Stimulated activated CD4-positive, alpha-beta T cell treated with anti-CD3 and anti-CD28 coated beads, Interleukin-4, amount 100 ng/mL, for 4 hours (primary cell): ENCODE data around the gene SCAND1.
"Not testable (repeated sequence)": the region's sequence is repeated elsewhere in the genome, so short reads cannot be mapped to it uniquely, and the experiment has no call there.

ENCODE experiments used
- DNase-seq, 2 experiments: peaks; one replicate each; pipeline ENCODE4 v3.0.0-alpha.2; 2020

Gene SCAND1

DNA sequence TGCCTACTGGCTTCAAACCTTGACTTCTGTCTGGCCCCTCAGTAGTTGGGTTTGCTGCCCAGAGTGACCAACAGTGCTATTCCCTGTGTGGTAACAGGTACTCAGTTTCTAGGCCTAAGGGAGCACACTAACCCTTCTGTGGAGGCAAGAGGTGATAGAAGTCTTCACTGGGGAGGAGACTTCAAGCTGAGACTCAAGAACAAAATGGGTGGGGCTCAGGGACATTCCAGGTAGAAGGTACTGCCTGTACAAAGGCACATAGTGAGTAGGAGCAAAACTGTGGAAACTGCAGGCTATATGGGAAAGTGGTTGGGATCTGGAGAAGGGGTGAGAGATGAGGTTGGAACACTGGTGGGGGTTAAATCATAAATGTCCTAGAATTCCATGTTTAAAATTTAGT is 2.3 kb upstream of the SCAND1 start:
- DNase-seq = no peak

DNA sequence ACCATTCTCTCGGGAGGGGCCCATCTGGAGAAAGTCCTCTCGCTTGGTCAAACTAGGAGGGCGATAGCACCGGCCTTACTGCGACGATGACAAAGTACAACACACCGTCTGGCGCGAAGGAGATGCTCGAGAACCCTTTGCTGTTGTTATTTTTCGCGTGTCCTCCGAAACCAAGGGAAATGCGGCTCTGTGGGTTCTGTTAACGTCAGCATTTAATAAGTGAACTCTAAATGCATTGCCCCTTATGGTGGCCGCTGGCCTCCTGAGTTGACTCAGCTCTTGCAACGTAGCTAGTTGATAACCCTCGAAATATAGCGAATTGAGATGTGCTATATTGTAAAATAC is 577 bp upstream of the SCAND1 start:
- DNase-seq = peak in 1 of 2 experiments; percentile 17

DNA sequence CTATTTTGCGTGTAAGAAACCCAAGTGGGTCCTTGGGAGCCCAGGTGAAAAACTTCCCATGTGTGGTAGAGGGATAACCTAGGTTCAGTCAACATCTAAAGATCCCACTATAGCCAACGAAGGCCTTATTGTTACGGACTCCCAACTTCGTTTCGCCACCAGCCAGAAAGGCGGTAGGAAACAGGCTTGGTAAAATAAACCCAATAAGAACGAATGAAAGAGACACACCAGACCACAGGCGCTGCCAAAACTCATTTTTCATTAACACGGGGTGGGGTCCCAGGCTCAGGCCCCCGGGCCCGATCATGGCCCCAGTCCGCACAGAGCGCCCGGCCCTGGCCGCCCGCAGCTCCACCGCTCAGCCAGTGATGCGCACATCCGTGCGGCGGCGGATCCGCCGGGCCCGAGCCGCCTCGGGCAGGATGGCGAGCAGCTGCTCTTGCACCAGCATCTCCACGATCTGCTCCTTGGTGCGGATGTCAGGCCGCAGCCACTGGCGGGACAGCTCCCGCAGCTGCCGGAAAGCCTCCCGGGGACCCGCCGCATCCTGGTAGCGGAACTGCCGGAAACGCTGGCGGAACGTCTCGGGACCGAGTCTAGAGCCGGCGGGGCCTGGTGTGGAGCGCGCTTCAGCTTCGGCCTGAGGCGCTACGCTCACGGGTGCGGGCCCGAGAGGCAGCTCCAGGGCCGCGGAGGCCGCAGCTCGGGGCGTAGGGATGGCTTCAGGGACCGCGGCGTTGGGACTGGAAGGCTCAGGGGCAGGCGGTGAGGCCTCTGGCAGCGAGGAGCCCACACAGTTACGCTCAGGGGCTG is 709 bp downstream of the SCAND1 start:
- peak; percentile 53 for DNase-seq

DNA sequence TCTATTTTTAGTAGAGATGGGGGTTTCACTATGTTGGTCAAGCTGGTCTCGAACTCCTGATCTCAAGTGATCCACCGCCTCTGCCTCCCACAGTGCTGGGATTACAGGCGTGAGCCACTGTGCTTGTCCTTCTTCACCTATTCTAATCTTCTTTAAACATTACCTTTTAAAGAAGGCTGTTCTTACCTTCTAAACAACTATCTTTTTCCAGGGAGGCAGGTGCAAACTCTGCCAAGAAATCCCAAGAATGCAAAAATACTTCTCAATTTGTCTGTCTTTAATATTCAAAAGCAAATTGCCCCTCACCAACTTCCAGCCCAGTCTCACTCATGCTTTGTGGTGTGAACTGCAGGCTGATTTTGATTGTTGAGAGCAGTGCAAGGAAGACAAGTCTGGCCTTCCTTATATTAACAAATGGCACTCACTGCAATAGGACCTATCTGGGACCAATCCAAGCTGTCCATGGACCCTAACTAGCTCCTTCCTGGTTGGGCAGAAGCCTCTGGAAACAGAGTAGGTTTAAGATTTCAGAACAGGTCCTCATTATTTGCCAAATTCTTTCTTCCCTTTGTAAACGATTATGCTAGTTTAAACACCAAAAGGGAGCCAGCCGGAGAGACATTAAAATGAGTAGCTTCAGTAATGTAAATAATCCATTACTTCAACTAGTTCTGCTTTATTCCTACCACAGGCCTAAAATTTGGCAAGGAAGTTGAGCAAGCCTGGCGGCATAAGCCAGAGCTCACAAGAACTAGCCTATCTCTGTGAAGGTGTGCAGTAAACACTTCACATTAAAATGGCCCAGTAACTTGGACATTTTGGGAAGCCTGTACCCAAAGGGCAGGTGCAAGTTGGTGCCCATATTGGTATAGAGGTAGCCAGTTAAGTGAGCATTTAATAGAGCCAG is 1.6 kb downstream of the SCAND1 start:
- DNase-seq = no peak

DNA sequence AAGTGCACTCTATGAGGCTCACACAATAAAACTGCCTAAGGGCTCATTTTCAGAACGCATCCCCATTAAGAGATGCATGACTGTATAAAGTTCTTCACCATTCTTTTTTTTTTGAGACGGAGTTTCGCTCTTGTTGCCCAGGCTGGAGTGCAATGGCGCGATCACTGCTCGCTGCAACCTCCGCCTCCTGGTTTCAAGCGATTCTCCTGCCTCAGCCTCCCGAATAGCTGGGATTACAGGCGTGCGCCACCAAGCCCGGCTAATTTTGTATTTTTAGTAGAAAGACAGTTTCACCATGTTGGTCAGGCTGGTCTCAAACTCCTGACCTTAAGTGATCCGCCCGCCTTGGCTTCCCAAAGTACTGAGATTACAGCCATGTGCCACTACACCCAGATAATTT is 2.2 kb downstream of the SCAND1 start:
- DNase-seq = not testable (repeated sequence)

DNA sequence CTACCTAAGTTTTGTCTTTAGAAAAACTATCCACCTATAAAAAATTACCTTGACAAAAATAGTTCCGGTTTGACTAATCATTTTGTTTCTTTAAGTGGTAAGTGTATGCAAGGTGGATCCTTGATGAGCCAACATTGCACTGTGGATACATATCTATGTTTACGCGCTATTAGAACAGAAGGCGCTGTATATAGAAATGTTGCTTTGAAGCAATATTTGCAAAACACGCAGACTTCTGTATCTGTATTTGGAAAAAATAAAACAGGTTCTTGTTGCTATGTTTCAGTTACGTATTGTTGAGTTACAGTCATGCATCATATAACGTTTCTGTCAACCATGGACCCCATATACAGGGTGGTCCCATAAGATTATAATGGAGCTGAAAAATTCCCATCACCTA is 4.2 kb downstream of the SCAND1 start:
- no peak for DNase-seq

DNA sequence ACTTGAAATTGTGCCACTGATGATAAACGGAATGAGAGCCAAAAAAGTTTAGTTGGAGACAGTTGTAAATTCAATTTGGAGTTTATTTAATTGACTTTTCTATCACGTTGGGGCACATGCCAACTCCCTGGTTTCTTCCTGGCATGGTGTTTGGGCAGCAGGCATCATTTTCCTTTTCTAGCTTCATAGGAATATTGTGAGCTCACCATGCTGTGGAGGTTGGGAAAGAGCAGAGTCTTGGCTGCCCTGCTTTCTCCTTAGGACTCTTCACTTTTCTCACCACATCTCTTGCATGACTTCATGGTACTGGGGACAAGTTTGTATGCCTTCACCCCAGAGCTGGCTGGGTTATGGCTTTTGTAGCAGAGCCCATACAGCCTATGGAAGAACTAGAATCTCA is 6.4 kb downstream of the SCAND1 start:
- DNase-seq = no peak

DNA sequence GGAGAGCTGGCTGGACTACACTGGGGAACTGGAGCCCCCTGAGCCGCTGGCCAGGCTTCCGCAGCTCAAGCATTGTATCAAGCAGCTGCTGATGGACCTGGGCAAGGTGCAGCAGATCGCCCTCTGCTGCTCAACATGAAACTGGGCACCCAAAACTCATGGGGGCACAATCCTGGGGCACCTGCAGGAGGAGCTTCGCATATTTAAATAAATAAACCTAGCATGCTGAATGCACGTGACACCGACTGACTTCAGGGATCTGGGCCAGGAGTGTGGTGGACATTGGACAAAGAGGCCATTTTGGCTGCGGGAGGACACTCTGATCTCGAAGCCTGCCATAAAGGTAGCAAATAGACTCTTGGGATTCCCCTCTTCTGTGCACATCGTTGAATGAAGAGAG is 6.8 kb downstream of the SCAND1 start:
- peak; percentile 6 to 11 for DNase-seq

DNA sequence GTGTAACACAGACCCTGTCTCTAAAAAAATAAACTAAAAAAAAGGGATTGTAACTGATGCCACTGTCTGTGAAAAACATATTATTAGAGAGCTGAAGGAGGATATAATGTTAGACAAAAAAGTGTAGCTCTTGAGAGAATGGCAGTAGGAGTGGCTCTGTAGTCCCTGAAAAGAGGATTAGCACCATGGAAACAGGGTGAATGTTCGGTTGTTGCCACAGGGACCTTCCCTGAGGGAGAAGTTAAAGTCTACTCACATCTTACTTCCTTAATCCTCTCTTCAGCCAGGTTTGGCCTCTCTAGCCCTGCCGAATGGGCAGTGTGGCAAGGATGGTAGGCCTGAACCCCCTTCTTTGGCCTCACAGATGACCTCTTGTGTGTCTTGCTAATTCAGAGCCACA is 12.1 kb downstream of the SCAND1 start:
- DNase-seq = no peak

DNA sequence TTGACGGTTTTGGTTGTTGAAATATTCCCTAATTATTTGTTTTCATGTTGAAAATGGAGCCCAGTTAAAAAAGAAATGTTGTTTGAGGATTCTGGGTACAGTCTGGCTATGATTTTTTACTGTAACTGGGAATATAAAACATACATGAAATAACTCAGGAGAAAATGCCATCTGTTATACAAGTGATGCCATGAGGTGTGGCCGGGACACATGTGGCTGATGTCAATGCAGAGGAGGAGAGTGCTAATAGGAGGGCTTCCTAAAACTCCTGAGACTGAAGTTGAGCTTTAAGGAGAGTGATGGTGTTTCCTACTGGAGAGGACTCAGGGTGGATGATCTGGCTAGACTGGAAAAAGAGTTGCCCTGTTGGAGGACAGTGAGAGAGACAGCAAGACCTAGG is 12.7 kb downstream of the SCAND1 start:
- no peak for DNase-seq

DNA sequence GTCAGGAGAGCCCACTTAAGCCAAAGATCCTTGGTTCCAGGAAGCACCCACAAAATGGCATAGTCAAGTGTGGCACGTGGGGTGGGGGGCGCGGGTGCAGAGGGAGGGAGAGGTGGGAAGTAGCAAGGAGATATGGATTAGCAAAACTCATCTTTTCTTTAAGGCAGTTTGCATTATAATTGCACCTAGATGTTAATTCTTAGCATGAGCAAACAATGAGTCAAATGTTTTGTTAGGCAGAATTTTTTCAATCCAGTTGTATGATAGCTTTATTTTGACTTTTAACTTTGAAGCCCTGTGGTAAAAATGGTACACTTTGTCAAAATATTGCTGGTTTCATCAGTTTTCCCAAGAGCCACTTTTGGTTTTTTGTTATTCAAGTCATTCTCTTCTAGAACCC is 15.0 kb downstream of the SCAND1 start:
- no peak for DNase-seq

DNA sequence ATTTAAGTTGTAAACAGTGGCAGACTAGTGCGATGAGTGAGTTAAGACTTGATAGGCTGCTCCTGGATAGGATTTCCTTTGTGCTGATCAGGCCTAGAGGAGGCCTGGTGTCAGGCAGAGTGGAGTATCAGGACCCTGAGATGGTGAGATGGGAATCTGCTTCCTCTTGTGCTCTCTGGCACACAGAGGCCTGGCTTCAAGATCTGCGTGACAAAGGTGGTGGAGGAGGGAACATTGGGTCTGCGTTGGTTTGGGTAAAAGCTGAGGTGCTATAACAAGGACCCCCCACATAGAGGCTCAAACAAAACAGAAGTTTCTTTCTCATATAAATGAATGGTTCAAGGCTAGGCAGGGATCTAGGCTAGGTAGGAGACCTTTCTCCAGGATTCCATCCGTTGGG is 20.3 kb downstream of the SCAND1 start:
- DNase-seq = no peak

DNA sequence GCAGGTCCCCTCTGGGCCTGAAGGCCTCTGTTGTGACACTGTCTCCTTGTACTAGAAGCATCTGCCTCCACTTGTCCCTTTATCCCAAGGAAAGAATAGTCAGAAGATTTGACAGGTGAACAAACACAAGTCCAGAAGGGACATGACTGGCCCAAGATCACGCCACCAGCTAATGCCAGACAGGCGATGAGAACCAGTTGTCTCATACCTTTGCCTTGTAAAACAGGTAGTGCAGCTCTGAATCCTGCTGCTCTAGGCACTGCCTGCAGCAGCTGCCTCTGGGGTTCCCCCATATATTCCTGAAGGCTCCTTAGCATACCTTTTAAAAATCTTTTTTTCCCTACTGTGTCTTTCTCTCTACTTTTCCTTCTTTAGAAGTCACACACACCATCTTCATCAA is 25.0 kb downstream of the SCAND1 start:
- no peak for DNase-seq

DNA sequence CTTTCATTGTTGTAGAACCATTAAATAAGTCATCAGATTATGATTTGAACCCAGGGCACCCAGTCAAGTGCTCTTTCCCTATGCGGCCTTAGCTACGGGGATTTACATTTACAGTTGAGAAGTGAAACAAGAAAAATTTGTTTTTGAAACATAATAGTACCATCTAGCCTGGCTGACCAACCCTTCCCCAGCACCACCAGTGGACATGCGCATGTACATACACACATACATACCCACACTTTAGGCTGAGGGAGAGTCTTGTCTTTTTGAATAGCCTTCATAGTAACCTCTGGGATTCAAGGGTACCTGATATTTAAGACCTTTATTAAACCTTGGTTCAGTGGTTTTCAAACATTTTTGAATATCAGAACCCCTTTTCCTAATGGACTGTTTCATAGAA is 33.8 kb downstream of the SCAND1 start:
- DNase-seq = no peak

DNA sequence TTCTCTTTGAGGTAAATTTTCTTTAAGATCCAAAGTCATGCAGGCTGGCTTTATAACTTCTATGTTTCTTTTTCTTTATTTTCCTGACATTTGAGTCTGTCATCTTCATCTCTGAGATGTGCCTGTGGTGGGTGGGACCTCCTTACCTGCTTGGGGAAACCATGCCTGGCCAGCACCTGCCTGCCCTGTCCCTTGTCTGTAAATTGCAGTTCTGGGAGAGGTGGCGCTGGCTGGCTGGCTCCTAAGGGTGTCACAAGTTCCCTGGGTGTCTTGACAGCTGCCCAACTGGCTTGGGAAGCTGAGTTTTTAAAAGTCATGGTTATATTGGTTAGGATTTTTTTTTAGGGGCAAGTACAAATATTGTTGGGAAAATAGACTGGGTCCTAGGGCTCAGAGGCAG is 36.3 kb downstream of the SCAND1 start:
- DNase-seq = no peak

DNA sequence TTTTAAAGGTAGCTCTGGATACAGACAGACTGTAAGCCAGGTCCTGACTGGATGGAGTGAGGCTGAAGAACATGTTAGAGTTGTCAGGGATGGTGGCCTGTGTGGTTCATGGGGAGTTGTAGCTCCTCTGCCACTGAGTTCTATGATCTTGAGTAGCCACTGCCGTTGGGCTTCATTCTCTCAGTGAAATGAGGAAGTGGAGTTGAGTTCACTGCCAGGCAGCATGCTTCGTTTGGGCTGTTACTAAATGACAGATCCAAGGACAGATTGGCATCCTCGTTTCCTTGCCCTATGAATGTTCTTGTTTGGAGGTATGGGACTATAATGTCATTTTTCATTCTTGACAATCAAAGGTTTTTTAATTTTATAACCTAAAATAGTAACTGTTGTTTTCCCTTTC is 37.2 kb downstream of the SCAND1 start:
- no peak for DNase-seq

DNA sequence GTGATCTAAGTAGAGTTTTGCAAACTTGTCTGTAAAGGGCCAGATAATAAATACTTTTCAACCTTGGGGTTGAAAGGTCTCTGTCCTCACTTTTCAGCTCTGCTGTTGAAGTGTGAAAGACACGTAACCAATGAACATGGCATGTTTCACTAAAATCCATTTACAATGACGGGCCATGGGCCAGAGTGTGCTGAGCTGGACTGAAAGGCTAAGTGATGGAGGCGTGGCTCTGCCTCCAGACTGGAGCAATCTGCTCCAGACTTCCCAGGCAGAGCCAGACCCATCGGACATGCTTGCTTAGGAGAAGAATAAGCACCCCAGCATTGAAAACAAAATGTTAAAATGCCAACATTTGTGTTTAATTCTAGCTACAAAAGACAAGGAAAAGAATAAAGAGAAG is 41.4 kb downstream of the SCAND1 start:
- DNase-seq = no peak

DNA sequence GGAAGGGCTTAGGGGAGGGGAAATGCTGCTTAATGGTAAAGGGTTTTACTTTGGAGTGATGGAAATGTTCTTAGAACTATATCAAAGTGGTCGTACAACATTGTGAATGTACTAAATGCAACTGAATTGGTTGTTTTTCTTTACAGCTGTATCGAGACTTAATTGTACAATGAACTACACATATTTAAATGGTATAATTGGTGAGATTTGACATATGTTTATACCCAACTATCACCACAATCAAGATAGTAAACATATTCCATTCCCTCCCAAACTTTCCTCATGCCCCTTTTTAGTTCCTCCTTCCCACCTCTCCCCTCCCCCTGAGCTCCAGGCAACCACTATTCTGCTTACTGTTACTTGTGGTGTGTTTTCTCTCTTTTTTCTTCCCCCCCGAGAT is 44.0 kb downstream of the SCAND1 start:
- DNase-seq = no peak

DNA sequence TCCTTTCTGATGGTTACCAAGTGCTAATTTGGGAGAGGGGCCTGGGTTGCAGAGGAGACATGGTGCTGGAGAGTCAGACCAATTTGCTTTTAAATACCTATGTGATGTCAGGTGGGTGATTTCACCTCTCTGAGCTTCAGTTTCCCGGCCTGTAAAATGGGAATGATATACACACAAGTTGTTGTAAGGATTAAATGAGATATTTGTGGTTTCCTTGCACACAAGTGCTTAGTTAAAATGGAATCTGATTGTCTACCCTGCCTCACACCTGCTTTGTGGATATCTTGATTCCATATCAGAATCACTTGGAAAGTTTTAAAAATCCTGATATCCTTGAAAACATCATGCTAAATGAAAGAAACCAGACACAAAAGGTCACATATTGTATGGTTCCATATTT is 44.5 kb downstream of the SCAND1 start:
- DNase-seq = no peak

DNA sequence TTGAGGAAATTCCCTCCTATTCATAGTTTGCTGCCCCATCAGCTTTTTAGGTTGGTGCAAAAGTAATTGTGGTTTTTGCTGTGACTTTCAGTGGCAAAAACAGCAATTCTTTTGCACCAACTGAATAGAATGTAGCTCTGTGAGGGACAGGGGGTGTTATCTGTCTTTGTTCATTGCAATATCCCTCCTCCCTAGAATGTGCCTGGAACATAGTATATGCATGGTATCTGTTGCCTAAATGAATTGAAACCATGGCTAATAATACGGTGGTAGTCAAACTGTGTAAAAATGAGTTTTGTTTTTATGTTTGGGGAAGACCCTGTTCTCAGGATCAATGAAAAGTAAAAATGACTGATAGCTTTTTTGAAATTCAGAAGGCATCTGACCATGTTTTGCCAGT is 45.1 kb downstream of the SCAND1 start:
- no peak for DNase-seq

DNA sequence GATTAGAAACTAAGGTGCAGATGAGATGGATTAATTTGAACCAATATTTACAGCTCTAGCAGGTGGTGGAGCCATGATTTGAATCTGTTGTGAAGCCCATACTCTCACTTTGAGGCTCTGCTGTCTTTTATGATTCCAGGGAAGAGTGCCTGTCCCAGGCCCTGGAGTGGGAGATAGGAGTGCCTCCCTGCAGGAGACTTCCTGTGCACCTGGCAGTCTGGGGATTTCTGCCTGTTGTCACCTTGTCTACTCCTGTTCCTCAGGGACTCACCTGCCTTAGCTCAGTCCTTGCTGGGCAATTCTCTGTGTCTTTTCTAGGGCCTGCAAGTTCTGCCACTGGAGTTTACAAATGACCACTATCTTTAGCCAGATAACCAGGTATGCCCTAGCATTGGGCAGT is 46.3 kb downstream of the SCAND1 start:
- no peak for DNase-seq

DNA sequence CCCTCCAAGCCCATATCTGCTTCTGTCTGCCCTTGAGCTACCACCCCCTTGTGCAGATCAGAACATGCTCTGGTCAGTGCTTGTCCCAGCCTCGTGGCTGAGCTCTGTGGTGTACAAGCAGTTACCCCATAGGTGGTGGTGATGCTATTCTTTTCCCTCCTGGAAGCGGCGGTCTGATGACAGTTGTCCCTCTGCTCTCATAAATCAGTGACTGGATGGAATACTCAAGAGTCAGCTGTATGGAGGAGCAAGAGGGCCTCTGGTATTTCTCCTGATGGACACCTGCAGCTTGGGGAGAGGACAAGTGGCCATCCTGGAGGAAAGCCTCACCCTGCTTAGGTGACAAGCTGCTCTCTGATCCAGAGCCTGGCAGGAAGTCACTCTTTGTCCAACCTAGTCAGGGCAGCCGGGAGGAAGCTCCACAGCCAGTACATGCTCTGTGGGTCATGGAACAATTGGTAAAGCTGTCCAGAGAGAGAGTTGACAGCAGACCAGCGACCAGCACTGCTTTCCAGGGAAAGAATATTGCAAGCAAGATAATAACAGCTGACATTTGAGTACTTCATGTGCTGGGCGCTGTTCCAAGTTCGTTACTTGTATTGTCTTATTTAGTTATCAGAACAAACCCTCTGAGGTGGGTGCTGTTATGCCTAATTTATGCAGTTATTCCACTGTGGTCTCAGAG is 47.1 kb downstream of the SCAND1 start:
- no peak for DNase-seq

DNA sequence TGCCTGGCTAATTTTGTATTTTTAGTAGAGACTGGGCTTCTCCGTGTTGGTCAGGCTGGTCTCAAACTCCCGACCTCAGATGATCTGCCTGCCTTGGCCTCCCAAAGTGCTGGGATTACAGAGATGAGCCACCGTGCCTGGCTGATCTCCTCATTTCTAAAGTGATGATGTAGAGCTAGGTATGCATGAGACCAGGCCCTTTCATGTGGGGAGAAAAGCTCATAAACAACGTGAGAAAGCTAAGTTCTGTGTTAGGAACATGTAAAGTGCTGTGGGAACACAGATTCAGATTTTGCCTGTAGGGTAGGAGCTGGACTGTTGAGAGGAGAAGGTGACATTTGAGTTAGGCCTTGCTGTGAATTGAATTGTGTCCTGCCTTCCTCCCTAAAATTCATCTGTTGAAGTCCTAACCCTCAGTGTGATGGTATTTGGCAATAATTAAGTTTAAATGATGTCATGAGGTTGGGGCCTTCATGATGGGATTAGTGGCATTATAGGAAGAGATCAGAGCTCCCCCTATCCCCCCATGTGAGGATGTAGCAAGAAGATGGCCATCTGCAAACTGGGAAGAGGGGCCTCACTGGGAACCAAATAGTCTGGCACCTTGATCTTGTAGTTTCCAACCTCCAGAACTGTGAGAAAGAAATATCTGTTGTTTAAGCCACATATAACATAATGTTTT is 49.2 kb downstream of the SCAND1 start:
- no peak for DNase-seq
